Vagina (tissue), 2 donors: ENCODE results near the gene ATIC. TPM values are rescaled to one million over a fixed set of nuclear protein-coding genes. Genes with fewer than 3 reads are reported as not detected.

Experiments used
- DNase-seq, 2 donors: peaks; one replicate each; pipeline ENCODE4 v3.0.0-alpha.2; 2017; ENCODE audit errors: extremely low spot score in 2 of 2
- H3K27ac ChIP-seq: fragments of 200-600 bp; sonication (generic); one replicate; pipeline ENCODE4 v1.5.1; 2019
- H3K27me3 ChIP-seq: fragments of 200-600 bp; sonication (generic); one replicate; pipeline ENCODE4 v1.5.1; 2019
- H3K36me3 ChIP-seq, 2 donors: fragments of 200-600 bp; sonication (generic); one replicate each; pipeline ENCODE4 v1.5.1; 2017 to 2019
- H3K4me1 ChIP-seq: fragments of 200-600 bp; sonication (generic); one replicate; pipeline ENCODE4 v1.5.1; 2019
- H3K4me3 ChIP-seq, 2 donors: fragments of 200-600 bp; sonication (generic); 1 replicate in 1 of 2; 2 replicates in 1 of 2; pipeline ENCODE4 v1.5.1; 2016 to 2019
- H3K9me3 ChIP-seq: fragments of 200-600 bp; sonication (generic); one replicate; pipeline ENCODE4 v1.5.1; 2019
- POLR2A ChIP-seq, 2 donors: fragments of 450-650 bp; IDR thresholded peaks; one replicate each; pipeline ENCODE4 v1.6.1; 2017; ENCODE audit warnings: antibody characterized with exemption in 2 of 2, mild to moderate bottlenecking in 2 of 2, moderate library complexity in 2 of 2
- POLR2AphosphoS5 ChIP-seq, 2 donors: sonication (generic); formaldehyde crosslinking; IDR thresholded peaks; one replicate each; pipeline ENCODE4 v1.9.0; 2017; ENCODE audit warnings: antibody characterized with exemption in 2 of 2, mild to moderate bottlenecking in 2 of 2, low read depth in 1 of 2; ENCODE audit not compliant: insufficient read depth in 1 of 2
- intact Hi-C: fragments of 100-400 bp; cut with DNase I; formaldehyde crosslinking; loops from one replicate; pipeline ENCODE4 v1.15.1; 2023
- total RNA-seq: library from RNA; depleted of rRNA; stranded (reverse); fragments of >200 nt; gene quantifications from one replicate; pipeline ENCODE4 v1.2.3, GENCODE V29; 2016
- TF ChIP-seq, protein P1 (sequence below), 3 experiments: fragments of 450-650 bp in 2 of 3; fragments of 200-600 bp in 1 of 3; sonication (generic) in 1 of 3; IDR thresholded peaks; one replicate each; pipeline ENCODE4 v1.5.1; 2017 to 2019; ENCODE audit warnings: antibody characterized with exemption in 3 of 3, mild to moderate bottlenecking in 2 of 3, moderate library complexity in 2 of 3

Gene ATIC
- total RNA-seq, 1 donor from 2014 or later = 75.6 TPM

DNA sequence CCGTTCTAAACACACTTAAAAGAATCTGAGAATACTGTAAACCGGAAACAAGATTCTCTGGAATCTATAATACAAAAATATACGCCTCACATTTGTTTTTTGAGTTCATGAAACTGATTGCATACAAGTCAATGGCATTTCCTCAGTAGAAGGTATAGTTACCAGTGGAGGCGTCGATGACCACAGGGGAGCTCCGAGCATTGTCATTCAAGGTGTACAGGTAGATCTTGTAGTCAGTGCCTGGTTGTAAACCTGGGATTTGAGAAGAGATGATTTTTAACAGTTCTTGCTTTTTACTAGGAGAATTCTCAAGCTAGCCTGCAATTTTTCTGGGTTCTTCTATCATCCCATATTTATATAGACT lies 63.6 kb downstream of the ATIC start:
- H3K27me3 ChIP-seq = no peaks in the 10 kb centered on the region
- DNase-seq = no peak
- no peaks in the 10 kb centered on the region for H3K4me1 ChIP-seq
- no peaks in the 10 kb centered on the region for H3K9me3 ChIP-seq
- H3K27ac ChIP-seq = no peak overlapping the region
- H3K36me3 ChIP-seq = peaks cover 5 to 51% of the 10 kb centered on the region in 2 donors
- no peak overlapping the region for H3K4me3 ChIP-seq
- TF ChIP-seq, protein P1, sequence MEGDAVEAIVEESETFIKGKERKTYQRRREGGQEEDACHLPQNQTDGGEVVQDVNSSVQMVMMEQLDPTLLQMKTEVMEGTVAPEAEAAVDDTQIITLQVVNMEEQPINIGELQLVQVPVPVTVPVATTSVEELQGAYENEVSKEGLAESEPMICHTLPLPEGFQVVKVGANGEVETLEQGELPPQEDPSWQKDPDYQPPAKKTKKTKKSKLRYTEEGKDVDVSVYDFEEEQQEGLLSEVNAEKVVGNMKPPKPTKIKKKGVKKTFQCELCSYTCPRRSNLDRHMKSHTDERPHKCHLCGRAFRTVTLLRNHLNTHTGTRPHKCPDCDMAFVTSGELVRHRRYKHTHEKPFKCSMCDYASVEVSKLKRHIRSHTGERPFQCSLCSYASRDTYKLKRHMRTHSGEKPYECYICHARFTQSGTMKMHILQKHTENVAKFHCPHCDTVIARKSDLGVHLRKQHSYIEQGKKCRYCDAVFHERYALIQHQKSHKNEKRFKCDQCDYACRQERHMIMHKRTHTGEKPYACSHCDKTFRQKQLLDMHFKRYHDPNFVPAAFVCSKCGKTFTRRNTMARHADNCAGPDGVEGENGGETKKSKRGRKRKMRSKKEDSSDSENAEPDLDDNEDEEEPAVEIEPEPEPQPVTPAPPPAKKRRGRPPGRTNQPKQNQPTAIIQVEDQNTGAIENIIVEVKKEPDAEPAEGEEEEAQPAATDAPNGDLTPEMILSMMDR (IDR thresholded peaks at IDR 0.05) = no peak
- TF ChIP-seq POLR2AphosphoS5 (IDR thresholded peaks at IDR 0.05; ENCODE audit: insufficient read depth in 1 of 2, low read depth in 1 of 2) (no peak), POLR2A (IDR thresholded peaks at IDR 0.05) (no peak)
- intact Hi-C loops = no loop called here

DNA sequence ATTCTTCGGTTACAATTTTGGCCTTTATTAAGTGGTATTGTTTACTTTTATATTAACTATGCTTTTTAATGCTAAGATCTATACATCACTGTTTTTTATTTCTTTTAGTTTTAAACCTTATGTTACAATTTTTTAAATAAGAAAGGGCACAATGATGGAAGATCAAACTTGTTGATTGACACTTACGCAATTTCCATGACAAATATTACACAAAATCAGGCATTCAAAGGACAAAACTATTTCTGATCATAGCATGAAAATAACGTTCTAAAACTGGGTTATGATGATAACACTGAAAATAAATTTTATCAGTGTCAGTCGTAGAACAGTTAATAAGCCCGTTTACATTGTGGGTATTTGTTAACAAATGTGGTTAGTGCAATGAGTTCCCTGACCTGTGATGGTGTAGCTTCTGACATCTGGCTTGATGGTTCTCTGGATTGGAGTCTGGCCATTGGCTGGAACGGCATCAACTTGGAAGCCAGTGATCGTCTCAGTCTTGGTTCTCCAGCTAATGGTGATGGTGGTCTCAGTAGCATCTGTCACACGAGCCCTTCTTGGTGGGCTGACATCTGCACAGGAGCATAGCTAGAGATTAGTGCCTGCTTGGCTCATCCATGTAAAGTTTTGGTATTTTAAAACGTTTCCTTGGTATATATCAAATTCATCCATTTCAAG lies 64.4 kb downstream of the ATIC start:
- Histone ChIP-seq H3K36me3 (peaks cover 5 to 51% of the 10 kb centered on the region in 2 donors), H3K27ac (no peak overlapping the region), H3K27me3 (no peaks in the 10 kb centered on the region), H3K9me3 (no peaks in the 10 kb centered on the region), H3K4me1 (no peaks in the 10 kb centered on the region), H3K4me3 (no peak overlapping the region)
- intact Hi-C loops = no loop called here
- no peak for DNase-seq
- no peak for TF ChIP-seq POLR2AphosphoS5 (IDR thresholded peaks at IDR 0.05; ENCODE audit: insufficient read depth in 1 of 2, low read depth in 1 of 2)
- no peak for TF ChIP-seq POLR2A (IDR thresholded peaks at IDR 0.05)
- TF ChIP-seq, protein P1 (IDR thresholded peaks at IDR 0.05) = no peak

DNA sequence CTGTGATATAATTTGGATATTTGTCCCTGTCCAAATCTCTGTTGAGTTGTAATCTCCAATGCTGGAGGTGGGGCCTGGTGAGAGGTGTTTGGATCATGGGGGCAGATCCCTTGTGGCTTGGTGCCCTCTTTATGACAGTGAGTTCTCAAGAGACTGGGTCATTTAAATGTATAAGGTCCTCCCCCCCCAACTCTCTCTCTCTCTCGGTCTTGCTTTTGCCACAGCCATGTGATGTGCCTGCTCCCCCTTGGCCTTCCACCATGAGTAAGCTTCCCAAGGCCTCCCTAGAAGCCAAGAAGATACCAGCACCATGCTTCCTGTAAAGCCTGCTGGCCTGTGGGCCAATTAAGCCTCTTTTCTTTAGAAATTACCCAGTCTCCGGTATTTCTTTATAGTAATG lies 65.4 kb downstream of the ATIC start:
- intact Hi-C loops = no loop called here
- H3K36me3 ChIP-seq = peaks cover 5 to 53% of the 10 kb centered on the region in 2 donors
- H3K27me3 ChIP-seq = no peaks in the 10 kb centered on the region
- no peak for DNase-seq
- TF ChIP-seq POLR2A (IDR thresholded peaks at IDR 0.05) (no peak), POLR2AphosphoS5 (IDR thresholded peaks at IDR 0.05; ENCODE audit: insufficient read depth in 1 of 2, low read depth in 1 of 2) (no peak)
- TF ChIP-seq, protein P1 (IDR thresholded peaks at IDR 0.05) = no peak
- no peak overlapping the region for H3K4me3 ChIP-seq
- no peaks in the 10 kb centered on the region for H3K9me3 ChIP-seq
- no peak overlapping the region for H3K27ac ChIP-seq
- no peaks in the 10 kb centered on the region for H3K4me1 ChIP-seq

DNA sequence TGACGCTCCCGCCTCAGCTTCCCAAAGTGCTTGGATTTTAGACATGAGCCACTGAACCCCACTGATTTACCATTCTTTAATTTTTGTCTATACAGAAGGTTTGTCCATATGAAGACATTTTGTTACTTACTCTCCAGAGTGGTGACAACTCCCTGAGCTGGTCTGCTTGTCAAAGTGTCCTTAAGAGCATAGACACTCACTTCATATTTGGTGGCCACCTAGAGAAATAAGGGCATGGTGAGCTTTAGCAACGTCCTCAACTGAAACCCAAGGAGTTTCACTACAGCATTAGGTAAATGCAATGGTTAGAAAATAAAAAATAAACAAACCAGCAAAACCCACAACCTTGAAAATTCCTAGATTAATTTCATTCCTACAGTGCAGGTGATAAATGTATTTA lies 66.2 kb downstream of the ATIC start:
- peaks cover 5 to 55% of the 10 kb centered on the region in 2 donors for H3K36me3 ChIP-seq
- H3K27me3 ChIP-seq = no peaks in the 10 kb centered on the region
- no peak for DNase-seq
- H3K27ac ChIP-seq = no peak overlapping the region
- no peak overlapping the region for H3K4me3 ChIP-seq
- TF ChIP-seq POLR2A (IDR thresholded peaks at IDR 0.05) = no peak
- no peak for TF ChIP-seq POLR2AphosphoS5 (IDR thresholded peaks at IDR 0.05; ENCODE audit: insufficient read depth in 1 of 2, low read depth in 1 of 2)
- TF ChIP-seq, protein P1 (IDR thresholded peaks at IDR 0.05) = no peak
- H3K9me3 ChIP-seq = no peaks in the 10 kb centered on the region
- intact Hi-C loops = no loop called here
- H3K4me1 ChIP-seq = no peaks in the 10 kb centered on the region

DNA sequence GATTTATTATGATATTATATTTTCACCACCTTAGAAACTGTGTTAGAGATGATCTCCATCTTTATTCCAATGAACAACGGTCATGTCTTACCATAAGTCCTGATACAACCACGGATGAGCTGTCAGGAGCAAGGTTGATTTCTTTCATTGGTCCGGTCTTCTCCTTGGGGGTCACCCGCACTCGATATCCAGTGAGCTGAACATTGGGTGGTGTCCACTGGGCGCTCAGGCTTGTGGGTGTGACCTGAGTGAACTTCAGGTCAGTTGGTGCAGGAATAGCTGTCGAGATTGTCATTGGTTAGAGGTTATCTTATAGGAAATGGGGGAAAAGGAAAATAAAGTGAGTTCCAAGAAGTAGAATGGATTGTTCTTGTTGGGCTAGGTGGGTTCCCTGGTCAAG lies 67.2 kb downstream of the ATIC start:
- Histone ChIP-seq H3K27ac (no peak overlapping the region), H3K27me3 (no peaks in the 10 kb centered on the region), H3K4me3 (no peak overlapping the region), H3K9me3 (no peaks in the 10 kb centered on the region), H3K4me1 (no peaks in the 10 kb centered on the region), H3K36me3 (peaks cover 5 to 62% of the 10 kb centered on the region in 2 donors)
- TF ChIP-seq, protein P1 (IDR thresholded peaks at IDR 0.05) = no peak
- TF ChIP-seq POLR2A (IDR thresholded peaks at IDR 0.05) (no peak), POLR2AphosphoS5 (IDR thresholded peaks at IDR 0.05; ENCODE audit: insufficient read depth in 1 of 2, low read depth in 1 of 2) (no peak)
- no peak for DNase-seq
- intact Hi-C loops = no loop called here
